ENCODE measurements around the gene UNC45B.
"Not testable (repeated sequence)": the region's sequence is repeated elsewhere in the genome, so short reads cannot be mapped to it uniquely, and the experiment has no call there.

- not testable (repeated sequence) for TF ChIP-seq POLR2A (IDR thresholded peaks at IDR 0.05; ENCODE audit: insufficient read depth in 1 of 2, low read depth in 2 of 2, low read length in 2 of 2); XRCC5 (optimal IDR thresholded peaks at IDR 0.05; ENCODE audit: low read length); JUNB (CRISPR knock-in tag; IDR thresholded peaks at IDR 0.05; ENCODE audit: borderline replicate concordance); ZNF451 (CRISPR knock-in tag; IDR thresholded peaks at IDR 0.05); FOXM1 (CRISPR knock-in tag; IDR thresholded peaks at IDR 0.05)
These were observed 55.0 kb downstream of the UNC45B start for GRCh38 chr17:35202582-35202981.
